ENCODE data around the gene ASB5.

Gene ASB5

DNA sequence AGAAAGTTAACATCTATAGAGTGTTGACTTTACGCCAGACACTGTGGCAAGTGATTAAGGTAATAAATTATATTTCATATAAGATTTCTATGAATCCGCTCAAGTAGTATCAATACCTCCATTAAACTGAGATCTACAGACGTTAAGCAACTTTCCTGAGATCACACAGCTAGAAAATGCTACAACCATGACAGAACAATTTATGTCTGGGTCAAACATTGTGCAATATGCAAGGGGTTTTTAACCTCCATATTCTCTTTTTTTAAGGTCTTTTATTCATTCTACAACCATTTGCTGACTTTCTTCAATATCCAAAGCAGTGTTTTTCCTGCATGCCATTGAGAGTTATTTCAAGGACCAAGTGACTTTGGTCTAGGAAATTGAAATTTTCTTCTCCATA lies 10.9 kb downstream of the ASB5 start:
- H3K4me3 ChIP-seq (ENCODE audit: low read depth, low read length): no peak overlapping the region
- no peak for DNase-seq (ENCODE audit: low read depth)
- TF ChIP-seq, protein P1, sequence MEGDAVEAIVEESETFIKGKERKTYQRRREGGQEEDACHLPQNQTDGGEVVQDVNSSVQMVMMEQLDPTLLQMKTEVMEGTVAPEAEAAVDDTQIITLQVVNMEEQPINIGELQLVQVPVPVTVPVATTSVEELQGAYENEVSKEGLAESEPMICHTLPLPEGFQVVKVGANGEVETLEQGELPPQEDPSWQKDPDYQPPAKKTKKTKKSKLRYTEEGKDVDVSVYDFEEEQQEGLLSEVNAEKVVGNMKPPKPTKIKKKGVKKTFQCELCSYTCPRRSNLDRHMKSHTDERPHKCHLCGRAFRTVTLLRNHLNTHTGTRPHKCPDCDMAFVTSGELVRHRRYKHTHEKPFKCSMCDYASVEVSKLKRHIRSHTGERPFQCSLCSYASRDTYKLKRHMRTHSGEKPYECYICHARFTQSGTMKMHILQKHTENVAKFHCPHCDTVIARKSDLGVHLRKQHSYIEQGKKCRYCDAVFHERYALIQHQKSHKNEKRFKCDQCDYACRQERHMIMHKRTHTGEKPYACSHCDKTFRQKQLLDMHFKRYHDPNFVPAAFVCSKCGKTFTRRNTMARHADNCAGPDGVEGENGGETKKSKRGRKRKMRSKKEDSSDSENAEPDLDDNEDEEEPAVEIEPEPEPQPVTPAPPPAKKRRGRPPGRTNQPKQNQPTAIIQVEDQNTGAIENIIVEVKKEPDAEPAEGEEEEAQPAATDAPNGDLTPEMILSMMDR (conservative IDR thresholded peaks at IDR 0.05; ENCODE audit: low read depth, low read length): no peak

- no peak overlapping the region for H3K4me3 ChIP-seq (ENCODE audit: low read depth, low read length)
- TF ChIP-seq, protein P1 (conservative IDR thresholded peaks at IDR 0.05; ENCODE audit: low read depth, low read length): no peak
- no peak for DNase-seq (ENCODE audit: low read depth)
These were observed 12.1 kb downstream of the ASB5 start for GRCh38 chr4:176256921-176257320.

GRCh38 chr4:176242764-176243347 lies 26.2 kb downstream of the ASB5 start:
- DNase-seq (ENCODE audit: low read depth): no peak
- no peak overlapping the region for H3K4me3 ChIP-seq (ENCODE audit: low read depth, low read length)
- TF ChIP-seq, protein P1 (conservative IDR thresholded peaks at IDR 0.05; ENCODE audit: low read depth, low read length): no peak

DNA sequence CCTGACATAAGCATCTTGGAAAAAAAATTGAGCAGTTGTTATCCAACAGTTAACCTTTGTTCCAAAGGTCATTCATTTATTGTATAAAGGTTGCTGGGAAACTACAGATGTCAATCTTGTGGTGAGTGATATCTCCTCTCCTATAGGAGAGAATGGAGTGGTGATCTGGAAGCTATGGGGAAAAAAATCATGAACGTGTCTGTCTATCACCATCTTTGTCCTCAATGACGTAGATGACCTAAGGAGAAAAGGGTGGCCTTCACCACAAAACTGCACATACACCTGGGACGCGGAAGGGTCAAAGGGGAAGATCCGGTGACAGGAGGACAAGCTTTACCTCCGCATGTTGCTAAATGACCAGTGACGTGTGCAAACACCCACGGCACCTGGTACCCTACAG lies 27.3 kb downstream of the ASB5 start:
- TF ChIP-seq, protein P1 (conservative IDR thresholded peaks at IDR 0.05; ENCODE audit: low read depth, low read length): no peak
- DNase-seq (ENCODE audit: low read depth): no peak
- H3K4me3 ChIP-seq (ENCODE audit: low read depth, low read length): no peak overlapping the region

GRCh38 chr4:176238826-176239225 lies 30.2 kb downstream of the ASB5 start:
- peak; percentile 33 for DNase-seq (ENCODE audit: low read depth)
- TF ChIP-seq, protein P1 (conservative IDR thresholded peaks at IDR 0.05; ENCODE audit: low read depth, low read length): no peak
- no peak overlapping the region for H3K4me3 ChIP-seq (ENCODE audit: low read depth, low read length)

DNA sequence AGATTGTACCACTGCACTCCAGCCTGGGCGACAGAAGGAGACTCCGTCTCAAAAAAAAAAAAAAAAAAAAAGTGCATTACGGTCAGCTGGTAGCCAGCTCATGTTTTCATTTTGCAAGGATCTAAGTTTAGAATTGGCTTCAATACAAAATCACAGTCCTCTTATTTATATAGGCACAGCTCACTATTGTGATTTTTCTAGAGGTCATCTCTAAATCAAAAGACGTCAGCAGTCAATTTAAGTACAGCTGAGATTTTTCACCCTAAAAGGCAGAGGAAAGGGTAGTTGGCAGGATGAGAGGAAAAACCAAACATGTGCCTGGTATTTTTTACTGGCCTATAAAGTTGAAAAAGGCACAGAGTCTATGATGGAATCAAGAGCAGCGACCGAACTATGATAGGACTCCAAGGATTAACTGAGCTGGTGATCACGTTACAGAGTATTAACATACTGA lies 30.8 kb downstream of the ASB5 start:
- DNase-seq (ENCODE audit: low read depth): peak; percentile 81
- TF ChIP-seq, protein P1 (conservative IDR thresholded peaks at IDR 0.05; ENCODE audit: low read depth, low read length): no peak
- H3K4me3 ChIP-seq (ENCODE audit: low read depth, low read length): no peak overlapping the region

GRCh38 chr4:176236946-176237345 lies 32.1 kb downstream of the ASB5 start:
- TF ChIP-seq, protein P1 (conservative IDR thresholded peaks at IDR 0.05; ENCODE audit: low read depth, low read length): no peak
- no peak for DNase-seq (ENCODE audit: low read depth)
- H3K4me3 ChIP-seq (ENCODE audit: low read depth, low read length): no peak overlapping the region

Data from choroid plexus epithelial cell (primary cell).